Measurements from ENCODE around the gene C3orf18.

Gene C3orf18

GRCh38 chr3:50577348-50577747, 9.8 kb upstream of the C3orf18 start:
- no peak for DNase-seq

DNA sequence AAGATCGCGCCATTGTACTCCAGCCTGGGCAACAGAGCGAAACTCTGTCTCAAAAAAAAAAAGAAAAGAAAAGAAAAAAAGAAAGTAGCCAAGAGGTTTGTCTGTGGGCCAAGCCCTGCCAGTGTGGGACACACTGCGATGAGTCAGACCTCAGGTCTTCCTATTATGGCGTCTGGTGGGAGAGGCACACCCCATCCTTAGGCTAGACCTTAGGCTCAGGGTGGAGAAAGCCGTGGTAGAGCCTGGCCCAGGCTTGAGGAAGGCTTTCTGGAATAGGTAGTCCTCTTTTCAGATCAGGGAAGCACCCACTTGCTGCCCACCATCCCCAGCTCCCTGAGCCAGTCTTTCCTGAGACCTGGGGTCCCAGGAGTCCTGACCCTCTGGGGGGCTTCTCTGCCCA, 7.8 kb upstream of the C3orf18 start:
- DNase-seq, result no peak

- DNase-seq, result no peak
Measured at GRCh38 chr3:50574444-50574831, 6.9 kb upstream of the C3orf18 start.

DNA sequence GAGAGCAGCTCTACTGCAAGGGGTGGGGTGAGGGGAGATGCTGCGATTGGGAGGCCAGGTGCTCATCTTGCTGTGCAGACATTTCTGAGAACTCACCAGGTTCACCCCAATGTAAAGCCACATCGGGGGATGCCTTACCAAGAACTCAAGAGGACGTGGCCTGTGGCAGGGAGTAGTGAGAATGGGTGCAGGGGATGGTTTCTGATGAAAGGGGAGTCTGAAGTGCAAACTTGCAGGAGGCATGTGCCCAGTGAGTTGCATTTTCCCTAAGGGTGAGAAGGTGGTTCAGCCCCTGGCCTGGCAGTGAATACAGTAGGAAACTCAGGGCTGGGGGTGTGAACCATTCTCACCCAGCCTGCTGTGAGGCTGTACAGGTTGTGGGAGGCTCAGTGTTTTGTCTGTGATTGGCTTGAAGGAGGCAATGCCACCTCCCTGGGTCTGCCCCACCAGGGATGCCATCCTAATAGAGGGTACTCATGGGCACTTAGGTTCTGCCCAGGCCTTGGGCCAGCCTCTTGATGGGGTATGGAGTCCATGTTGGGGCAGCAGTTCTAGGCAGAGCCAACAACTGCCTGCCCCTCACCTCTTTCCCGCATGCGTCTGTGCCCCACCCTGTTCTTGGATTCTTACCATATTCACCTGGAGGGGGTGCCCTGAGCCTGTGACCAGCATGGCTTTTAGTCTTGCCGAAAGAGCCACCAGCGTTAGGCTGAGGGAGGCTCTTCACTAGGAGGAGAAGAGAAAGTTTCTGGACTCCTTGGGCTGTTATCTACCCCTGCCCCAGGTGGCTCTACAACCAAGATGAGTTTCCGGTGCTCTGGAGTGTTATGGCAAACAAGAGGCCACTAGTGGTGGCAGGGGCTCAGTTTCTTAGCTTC, 6.3 kb upstream of the C3orf18 start:
- no peak for DNase-seq

- DNase-seq, result no peak
Measured at GRCh38 chr3:50572801-50573371, 5.3 kb upstream of the C3orf18 start.

- DNase-seq, result peak; percentile 38
Measured at GRCh38 chr3:50572158-50572557, 4.6 kb upstream of the C3orf18 start.

DNA sequence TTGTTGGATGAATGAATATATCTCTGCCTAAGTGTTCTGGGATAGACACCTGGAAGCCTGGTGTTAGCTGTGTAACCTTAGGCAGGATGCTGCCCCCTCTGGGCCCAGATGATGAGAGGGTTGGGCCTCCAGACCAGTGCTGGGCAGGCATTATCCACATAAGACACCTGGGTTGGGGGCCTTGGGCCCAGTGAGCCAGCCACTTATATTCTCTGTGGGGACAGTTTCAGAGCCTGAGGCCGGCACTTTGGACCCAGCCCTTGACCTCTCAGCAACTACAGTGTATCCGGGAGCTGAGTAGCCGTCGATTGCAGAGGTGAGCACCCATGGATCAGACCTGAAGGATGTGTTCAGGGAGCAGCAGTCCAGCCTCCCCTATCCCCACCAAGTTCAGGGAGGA, 3.9 kb upstream of the C3orf18 start:
- no peak for DNase-seq

GRCh38 chr3:50570508-50571279, 3.1 kb upstream of the C3orf18 start:
- DNase-seq, result no peak

DNA sequence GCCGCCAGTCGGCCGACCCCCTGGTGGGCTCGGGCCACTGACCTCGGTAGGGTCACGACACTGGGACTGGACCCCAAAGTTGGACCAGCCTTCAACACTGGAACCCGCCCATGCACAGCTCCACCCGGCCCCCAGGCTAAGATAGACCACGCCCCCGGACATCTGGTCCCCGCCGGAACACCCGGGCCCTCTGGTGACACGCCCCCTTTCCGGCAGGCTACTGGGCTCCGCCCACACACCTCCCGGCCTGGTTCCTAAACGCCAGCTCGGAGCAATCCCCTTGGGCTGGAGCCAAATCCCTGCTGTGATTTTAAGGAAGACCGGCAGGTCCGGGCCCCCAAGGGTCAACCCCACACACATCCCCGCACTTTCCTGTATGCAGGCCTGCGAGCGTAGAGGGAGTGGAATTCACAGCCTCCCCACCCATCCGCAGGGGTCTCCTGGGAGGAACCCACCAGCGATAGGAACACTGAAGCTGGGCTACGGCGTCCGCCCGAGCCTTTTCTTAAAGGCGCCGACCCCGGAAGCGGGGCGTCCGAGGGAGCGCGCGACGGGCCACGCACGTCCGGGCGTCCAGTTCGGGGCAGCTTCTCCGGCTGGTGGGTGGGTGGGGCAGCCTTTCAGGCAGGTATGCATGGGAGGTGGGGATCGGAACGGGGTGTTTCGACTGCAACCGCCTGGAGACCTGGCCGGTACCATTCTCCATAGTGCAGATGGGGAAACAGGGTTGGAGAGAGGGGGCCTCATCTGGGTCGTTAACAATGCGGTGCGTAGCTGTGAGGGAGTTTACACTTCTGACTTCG, 1.6 kb upstream of the C3orf18 start, which contains the start of gene HEMK1:
TSS of gene HEMK1 (plus strand) at position 576 of the 803 bp plus-strand sequence. CDS start 1,583 bp downstream, outside the sequence.
- peak; percentile 87 for DNase-seq

- DNase-seq, result no peak
Measured at GRCh38 chr3:50567011-50567385, 549 bp downstream of the C3orf18 start.

DNA sequence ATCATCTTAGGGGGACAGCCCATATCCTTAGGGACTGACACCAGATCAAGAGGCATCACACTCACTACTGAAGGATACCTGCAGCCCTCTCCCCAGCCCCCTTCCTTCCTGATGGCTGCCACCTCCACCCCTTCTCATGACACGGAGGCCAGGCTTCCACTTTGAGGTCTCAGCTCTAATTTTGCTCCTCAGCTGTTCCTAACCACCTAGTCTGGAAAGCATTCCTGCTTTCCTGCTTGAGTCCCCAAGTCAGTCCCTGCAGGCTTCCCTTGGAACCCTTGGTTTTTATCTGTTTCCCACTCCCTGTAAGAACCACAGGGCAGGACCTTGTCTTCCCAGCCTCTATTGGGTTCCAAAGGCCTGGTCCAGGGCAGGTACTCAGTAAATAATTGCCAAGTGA, 3.2 kb downstream of the C3orf18 start:
- no peak for DNase-seq

DNA sequence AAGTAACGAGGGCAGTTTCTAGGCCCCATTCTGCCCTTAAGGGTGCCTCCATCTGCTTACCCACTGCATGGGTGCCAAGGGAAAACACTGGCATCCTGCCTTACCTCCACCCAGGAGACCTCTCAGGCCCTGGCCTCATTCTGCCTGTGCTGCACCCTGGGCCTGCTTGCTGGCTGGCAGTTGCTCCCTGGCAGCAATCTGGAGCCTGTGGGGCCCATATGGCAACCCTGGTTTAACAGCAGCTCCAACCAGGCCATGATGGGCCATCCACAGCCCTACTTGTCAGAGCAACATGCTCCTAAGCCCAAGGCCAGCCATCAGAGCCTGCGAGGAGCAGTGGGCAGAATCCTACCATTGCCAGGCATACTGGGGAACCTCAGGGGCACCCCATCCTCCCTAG, 3.7 kb downstream of the C3orf18 start:
- DNase-seq, result no peak

DNA sequence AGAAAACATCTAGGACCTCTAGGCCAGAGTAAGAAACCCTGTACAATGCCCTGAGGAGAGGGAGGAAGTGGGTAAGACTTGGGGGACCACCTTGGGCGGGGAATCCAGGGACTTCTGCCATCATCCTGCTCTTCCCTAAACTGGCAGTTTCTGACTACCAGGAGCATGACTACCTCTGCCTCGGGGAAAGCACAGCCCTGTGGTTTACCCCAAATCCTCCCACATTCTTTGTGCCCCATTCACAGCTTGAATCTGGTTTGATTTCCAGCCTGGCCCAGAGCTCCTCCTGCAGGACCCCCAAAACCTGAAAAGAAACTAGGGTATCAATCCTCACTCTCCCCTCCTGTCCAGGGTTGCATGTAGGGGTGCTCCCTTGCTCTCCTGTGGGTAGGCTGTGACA, 4.7 kb downstream of the C3orf18 start:
- DNase-seq, result no peak

DNA sequence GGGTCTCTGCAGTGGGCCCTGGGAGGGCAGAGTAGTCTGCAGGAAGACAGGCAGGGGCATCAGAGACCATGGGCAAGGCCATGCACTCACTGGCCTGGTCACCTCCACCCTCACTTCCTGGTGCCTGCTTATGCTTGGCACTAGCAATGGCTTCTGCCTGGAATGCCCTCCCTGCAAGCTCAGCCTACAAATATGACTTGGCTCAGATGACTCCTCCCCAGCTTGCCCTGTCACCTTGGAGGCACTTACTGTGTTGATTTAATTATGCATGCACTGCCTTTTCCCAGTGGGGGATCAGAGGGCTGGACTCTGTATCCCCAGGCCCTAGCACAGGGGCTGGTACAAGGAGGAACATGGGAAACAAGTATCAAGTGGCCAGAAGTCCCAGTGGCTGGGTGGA, 7.8 kb downstream of the C3orf18 start:
- DNase-seq, result no peak

DNA sequence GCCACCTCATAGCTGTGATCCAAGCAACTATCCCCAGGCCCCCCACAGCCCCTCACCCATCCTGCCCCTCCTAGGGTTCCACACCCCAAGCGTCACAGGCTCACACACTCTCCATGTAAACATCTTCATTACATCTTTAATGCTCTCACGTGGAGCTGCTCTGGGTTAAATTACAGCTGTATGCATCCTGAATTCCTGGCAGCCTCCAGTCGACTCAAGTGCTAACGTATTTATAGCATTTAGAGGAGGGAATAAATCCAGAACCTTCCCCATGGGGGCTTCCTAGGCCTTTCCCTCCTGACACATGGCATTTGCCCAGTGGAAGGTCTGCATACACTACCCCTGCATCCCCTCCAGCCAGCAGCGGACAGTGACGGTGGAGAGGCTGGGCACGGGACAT, 9.6 kb downstream of the C3orf18 start:
- DNase-seq, result no peak

GRCh38 chr3:50557106-50557505, 10.4 kb downstream of the C3orf18 start:
- no peak for DNase-seq

- DNase-seq, result no peak
Measured at GRCh38 chr3:50554553-50554952, 13.0 kb downstream of the C3orf18 start.

DNA sequence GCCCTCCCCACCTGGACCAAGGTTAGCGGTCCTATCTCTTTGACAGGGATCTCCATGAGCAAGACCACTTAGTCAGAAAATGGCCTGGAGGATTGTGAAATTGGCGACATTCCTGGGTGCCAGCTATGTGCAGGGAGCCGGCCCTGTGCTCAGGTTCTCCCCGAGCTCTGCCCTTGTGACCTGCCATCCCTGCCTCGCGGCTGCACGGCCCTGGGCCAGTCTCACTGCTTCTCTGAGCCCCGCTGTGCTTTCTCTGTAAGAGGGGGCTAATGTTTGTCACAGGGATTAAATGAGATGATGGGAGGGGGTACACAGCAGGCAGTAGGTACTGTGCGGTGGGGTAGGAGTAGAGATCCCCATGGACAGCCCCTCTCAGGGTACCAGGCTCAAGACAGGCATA, 14.9 kb downstream of the C3orf18 start:
- DNase-seq, result no peak

GRCh38 chr3:50551681-50552435, 15.7 kb downstream of the C3orf18 start:
- no peak for DNase-seq

DNA sequence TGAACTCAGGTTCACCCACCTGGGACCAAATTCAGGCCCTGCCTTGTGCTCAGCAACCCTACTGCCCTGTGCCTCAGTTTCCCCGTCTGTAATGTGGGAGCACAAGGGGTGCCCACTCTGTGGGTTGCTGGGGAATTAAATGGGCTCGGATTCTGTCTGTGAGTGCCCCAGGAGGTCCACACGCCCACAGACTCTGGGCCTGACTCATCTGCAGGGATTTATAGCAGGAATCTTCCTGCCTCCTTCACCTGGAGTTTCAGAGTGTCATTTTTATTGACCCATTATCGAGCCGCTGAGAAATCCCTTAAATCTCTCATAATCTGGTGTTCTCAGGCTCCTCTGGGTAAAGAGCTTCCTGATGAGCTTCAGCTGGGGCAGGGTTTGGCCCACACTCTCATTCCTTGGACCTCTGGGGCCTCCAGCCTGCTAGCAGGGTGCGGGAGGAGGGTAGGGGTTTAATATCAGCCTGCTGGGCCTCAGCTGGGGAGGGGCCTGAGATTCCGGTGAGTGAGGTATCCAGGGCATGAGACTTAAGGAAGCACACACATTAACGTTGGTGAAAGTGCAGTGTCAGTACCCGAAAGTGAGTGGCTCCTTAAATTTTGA, 16.4 kb downstream of the C3orf18 start:
- no peak for DNase-seq

DNA sequence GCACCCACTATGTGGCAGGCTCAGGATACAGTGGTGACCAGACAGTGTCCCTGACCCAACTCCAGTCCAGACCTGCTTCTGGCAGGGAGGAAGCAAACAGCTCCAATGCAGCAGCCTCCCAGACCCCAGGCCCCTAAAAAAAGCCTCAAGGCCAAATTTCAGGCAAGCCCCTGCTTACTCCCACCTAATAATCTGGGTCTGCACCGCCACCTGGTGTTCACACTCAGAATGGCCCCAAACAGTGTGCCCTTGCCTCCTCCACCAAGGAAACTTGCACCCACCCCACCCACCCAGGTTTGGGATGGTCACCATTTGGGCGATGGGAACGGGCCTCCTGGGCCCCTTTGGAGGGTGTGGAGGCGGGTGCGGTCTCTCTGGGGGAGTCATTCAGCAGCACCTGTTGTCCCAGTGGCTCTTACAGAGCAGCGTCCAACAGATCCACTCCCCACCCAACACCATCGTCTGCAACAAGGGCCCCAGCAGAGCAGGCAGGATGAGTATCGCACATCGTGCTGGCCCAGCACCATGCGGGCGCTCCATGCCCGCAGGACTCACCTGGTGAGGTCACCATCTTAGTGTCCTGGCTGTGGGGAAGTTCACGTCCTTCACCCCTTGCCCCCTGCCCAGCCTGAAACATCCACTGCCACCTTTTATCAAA, 17.3 kb downstream of the C3orf18 start:
- DNase-seq, result peak; percentile 15
